Hepatocyte (in vitro differentiated cells): ENCODE measurements around the gene PRPS1. TPM values are rescaled to one million over a fixed set of nuclear protein-coding genes. Genes with fewer than 3 reads are reported as not detected.
"Not testable (repeated sequence)": the region's sequence is repeated elsewhere in the genome, so short reads cannot be mapped to it uniquely, and the experiment has no call there.

Experiments
- DNase-seq: peaks from one replicate; pipeline ENCODE4 v3.0.0-alpha.2; 2016; ENCODE audit warnings: low spot score
- H2AFZ ChIP-seq: fragments of 200-600 bp; sonication (generic); 2 replicates; pipeline ENCODE4 v1.6.0; 2016; ENCODE audit warnings: antibody characterized with exemption, mild to moderate bottlenecking
- H3K27ac ChIP-seq: fragments of 200-600 bp; sonication (generic); 2 replicates; pipeline ENCODE4 v1.5.1; 2016; ENCODE audit warnings: mild to moderate bottlenecking
- H3K27me3 ChIP-seq: fragments of 200-600 bp; sonication (generic); 2 replicates; pipeline ENCODE4 v1.6.1; 2016
- H3K36me3 ChIP-seq: fragments of 200-600 bp; sonication (generic); replicated peaks from 2 replicates; pipeline ENCODE4 v1.5.1; 2016; ENCODE audit warnings: low read depth; ENCODE audit not compliant: insufficient read depth
- H3K4me1 ChIP-seq: fragments of 200-600 bp; sonication (generic); 2 replicates; pipeline ENCODE4 v1.5.1; 2016; ENCODE audit warnings: mild to moderate bottlenecking, moderate library complexity; ENCODE audit not compliant: insufficient read depth
- H3K4me2 ChIP-seq: fragments of 200-600 bp; sonication (generic); 2 replicates; pipeline ENCODE4 v1.6.0; 2016
- H3K4me3 ChIP-seq: fragments of 200-600 bp; sonication (generic); 2 replicates; pipeline ENCODE4 v1.5.1; 2016; ENCODE audit warnings: mild to moderate bottlenecking
- H3K79me2 ChIP-seq: fragments of 200-600 bp; sonication (generic); 2 replicates; pipeline ENCODE4 v1.6.0; 2017; ENCODE audit warnings: mild to moderate bottlenecking
- H3K9me2 ChIP-seq: fragments of 200-600 bp; sonication (generic); replicated peaks from 2 replicates; pipeline ENCODE4 v1.6.0; 2017; ENCODE audit warnings: mild to moderate bottlenecking; ENCODE audit not compliant: insufficient read depth
- H3K9me3 ChIP-seq: fragments of 200-600 bp; sonication (generic); 2 replicates; pipeline ENCODE4 v1.5.1; 2016; ENCODE audit warnings: low read depth, mild to moderate bottlenecking
- H4K20me1 ChIP-seq: fragments of 200-600 bp; sonication (generic); 2 replicates; pipeline ENCODE4 v1.6.0; 2016; ENCODE audit warnings: mild to moderate bottlenecking; ENCODE audit not compliant: insufficient read depth, poor library complexity, severe bottlenecking
- EZH2 ChIP-seq: fragments of 200-600 bp; sonication (generic); IDR thresholded peaks from 2 replicates; pipeline ENCODE4 v1.6.1; 2016; ENCODE audit warnings: antibody characterized with exemption, mild to moderate bottlenecking, borderline replicate concordance
- EZH2phosphoT487 ChIP-seq: fragments of 200-600 bp; sonication (generic); IDR thresholded peaks from one replicate; pipeline ENCODE4 v1.6.1; 2018; ENCODE audit warnings: antibody characterized with exemption, mild to moderate bottlenecking, low read depth, moderate library complexity; ENCODE audit not compliant: unreplicated experiment, severe bottlenecking
- WGBS: methylation state at CpG from one replicate; pipeline ENCODE4 v1.1.6; 2016; ENCODE audit warnings: low lambda C conversion rate; ENCODE audit errors: missing lambda C conversion rate; 5-methylcytosine and 5-hydroxymethylcytosine counted together
- polyA plus RNA-seq: library from polyadenylated mRNA; unstranded; fragments of >200 nt; fragmentation: Nextera tagmentation; extraction: Ambion mirVana; gene quantifications from 2 replicates; pipeline ENCODE4 v1.2.1, GENCODE V29; 2016
- total RNA-seq: library from RNA; depleted of rRNA; stranded (reverse); fragments of >200 nt; gene quantifications from 2 replicates; pipeline ENCODE4 v1.2.3, GENCODE V29; 2014
- TF ChIP-seq, protein P1 (sequence below): fragments of 200-600 bp; sonication (generic); IDR thresholded peaks from 2 replicates; pipeline ENCODE4 v1.5.1; 2016; ENCODE audit warnings: antibody characterized with exemption, mild to moderate bottlenecking; ENCODE audit not compliant: poor library complexity

PRPS1 gene
- total and polyA plus RNA-seq, 2 experiments from 2014 or later: 41.1 to 59.2 TPM

DNA sequence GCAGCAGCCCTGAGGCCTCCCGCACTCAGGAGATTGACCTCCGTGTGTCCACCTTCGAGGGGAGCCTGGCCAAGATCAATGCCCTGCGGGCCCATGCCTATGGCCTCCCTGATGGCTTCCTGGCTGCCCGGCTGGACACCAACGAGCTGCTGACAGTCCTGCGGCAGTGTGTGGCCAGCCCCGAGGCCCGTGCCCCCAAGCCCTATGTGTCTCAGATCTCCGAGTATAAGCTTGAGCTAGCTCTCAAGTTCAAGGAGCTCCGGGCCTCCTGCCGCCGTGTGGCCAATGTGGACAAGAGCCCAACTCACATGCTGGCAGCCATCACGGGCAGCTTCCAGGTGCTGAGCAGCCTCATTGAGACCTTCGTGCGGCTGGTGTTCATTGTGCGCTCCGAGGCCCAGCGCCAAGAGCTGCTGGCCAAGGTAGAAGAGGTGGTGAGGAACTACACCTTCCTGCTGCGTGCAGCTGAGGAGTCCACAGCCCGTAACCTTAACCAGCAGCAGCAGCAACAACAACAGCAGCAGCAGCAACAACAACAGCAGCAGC lies 25.5 kb upstream of the PRPS1 start:
- Histone ChIP-seq H3K4me1 (no peaks in the 10 kb centered on the region), H2AFZ (no peak overlapping the region), H3K9me3 (no peaks in the 10 kb centered on the region), H3K4me3 (no peak overlapping the region), H3K27me3 (no peaks in the 10 kb centered on the region), H3K27ac (no peak overlapping the region), H3K4me2 (no peak overlapping the region), H3K36me3 (no peaks in the 10 kb centered on the region), H3K79me2 (no peaks in the 10 kb centered on the region), H4K20me1 (no peaks in the 10 kb centered on the region), H3K9me2 (no peaks in the 10 kb centered on the region)
- DNase-seq: no peak
- TF ChIP-seq EZH2phosphoT487 (no peak), EZH2 (no peak)
- TF ChIP-seq, protein P1, sequence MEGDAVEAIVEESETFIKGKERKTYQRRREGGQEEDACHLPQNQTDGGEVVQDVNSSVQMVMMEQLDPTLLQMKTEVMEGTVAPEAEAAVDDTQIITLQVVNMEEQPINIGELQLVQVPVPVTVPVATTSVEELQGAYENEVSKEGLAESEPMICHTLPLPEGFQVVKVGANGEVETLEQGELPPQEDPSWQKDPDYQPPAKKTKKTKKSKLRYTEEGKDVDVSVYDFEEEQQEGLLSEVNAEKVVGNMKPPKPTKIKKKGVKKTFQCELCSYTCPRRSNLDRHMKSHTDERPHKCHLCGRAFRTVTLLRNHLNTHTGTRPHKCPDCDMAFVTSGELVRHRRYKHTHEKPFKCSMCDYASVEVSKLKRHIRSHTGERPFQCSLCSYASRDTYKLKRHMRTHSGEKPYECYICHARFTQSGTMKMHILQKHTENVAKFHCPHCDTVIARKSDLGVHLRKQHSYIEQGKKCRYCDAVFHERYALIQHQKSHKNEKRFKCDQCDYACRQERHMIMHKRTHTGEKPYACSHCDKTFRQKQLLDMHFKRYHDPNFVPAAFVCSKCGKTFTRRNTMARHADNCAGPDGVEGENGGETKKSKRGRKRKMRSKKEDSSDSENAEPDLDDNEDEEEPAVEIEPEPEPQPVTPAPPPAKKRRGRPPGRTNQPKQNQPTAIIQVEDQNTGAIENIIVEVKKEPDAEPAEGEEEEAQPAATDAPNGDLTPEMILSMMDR: no peak
- 90% methylated on average over 19 of the region's 21 CpGs for WGBS

DNA sequence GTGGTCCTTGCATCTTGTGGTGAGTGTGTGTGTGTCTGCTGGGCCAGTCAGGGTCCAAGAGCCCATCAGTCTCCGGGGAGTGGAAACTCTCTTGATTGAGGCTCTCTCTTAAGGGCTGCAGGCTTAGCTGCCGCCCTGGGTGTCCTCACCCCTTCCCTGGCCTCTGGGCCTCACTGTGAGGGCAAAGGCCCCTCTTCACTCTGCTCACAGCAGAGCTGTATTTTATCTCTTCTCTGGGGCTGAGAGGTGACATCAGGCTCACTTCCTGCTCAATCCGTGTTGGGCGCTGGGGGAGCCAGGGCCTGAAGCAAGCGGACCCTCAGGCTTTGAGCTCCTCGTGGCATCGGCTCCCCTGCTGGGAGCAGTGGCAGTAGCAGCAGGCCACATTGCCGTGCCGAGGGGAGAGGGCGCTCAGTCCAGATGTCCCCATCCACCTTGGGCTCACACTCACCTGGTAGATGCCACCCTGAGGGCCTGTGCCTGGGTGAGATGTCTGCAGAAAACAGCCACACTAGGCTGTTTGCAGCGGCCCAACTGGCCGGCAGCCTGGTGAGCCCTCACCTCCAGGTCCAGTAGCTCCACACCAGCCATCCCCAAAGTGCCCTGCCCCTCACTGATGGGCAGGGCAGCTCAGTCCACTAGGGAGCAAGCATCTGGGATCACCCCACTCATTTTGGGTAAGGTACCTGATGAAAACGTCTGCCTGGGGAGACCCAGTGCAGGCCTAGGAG lies 24.7 kb upstream of the PRPS1 start:
- DNase-seq: peak; percentile 53

DNA sequence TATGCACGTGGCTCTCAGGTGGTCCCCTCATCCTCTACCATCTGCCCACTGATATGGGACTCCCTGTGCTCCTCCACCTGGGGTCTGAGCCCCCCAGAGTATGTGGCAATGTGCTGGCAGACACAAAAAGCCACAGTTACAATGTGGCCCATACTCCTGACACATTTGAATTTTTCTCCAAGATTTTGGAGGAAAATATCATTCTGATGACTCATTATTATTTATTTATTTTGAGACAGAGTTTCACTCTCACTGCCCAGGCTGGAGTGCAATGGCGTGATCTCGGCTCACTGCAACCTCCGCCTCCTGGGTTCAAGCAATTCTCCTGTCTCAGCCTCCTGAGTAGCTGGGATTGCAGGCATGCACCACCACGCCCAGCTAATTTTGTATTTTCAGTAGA lies 19.2 kb upstream of the PRPS1 start:
- H3K4me3 ChIP-seq, H2AFZ ChIP-seq, DNase-seq, H3K36me3 ChIP-seq, H3K9me3 ChIP-seq, H3K27ac ChIP-seq, H3K79me2 ChIP-seq, H4K20me1 ChIP-seq, H3K4me1 ChIP-seq, H3K4me2 ChIP-seq, H3K27me3 ChIP-seq, H3K9me2 ChIP-seq: not testable (repeated sequence)
- WGBS: 86% methylated on average over 5 of the region's 5 CpGs

More for the DNA sequence above, 24.7 kb upstream of the PRPS1 start:
- no peaks in the 10 kb centered on the region for H3K36me3 ChIP-seq
- H2AFZ ChIP-seq: no peak overlapping the region
- H3K4me1 ChIP-seq: no peaks in the 10 kb centered on the region
- no peak overlapping the region for H3K4me3 ChIP-seq
- H3K27ac ChIP-seq: no peak overlapping the region
- no peaks in the 10 kb centered on the region for H3K9me3 ChIP-seq
- H3K4me2 ChIP-seq: no peak overlapping the region
- TF ChIP-seq, protein P1: no peak
- WGBS: 69% methylated on average over 13 of the region's 13 CpGs
- H3K9me2 ChIP-seq: no peaks in the 10 kb centered on the region
- no peaks in the 10 kb centered on the region for H4K20me1 ChIP-seq
- H3K27me3 ChIP-seq: no peaks in the 10 kb centered on the region
- H3K79me2 ChIP-seq: no peaks in the 10 kb centered on the region

DNA sequence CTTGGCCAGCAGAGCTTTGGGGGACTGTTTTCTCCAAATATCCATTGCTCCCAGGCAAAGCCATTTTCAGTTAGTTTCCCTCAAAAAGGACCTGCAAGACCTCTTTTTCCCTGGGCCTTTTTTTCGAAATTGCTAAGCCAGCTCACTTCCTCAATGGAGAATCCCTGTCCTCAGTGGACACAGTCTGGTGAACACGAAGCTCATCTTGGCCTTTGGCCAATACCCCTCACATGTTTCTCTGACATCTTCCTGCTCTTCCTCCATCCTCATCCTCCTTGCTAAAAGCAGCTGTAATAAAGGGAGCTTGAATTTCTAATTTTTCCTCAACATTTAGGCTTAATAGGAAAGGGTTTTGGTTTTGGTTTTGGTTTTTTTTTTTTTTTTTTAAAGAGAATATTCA lies 17.6 kb upstream of the PRPS1 start:
- Histone ChIP-seq H4K20me1 (no peaks in the 10 kb centered on the region), H3K4me3 (no peak overlapping the region), H2AFZ (no peak overlapping the region), H3K9me2 (no peaks in the 10 kb centered on the region), H3K79me2 (no peaks in the 10 kb centered on the region), H3K4me2 (no peak overlapping the region), H3K36me3 (no peaks in the 10 kb centered on the region), H3K9me3 (no peaks in the 10 kb centered on the region), H3K4me1 (no peaks in the 10 kb centered on the region), H3K27ac (no peak overlapping the region), H3K27me3 (no peaks in the 10 kb centered on the region)
- 67% methylated on average over 2 of the region's 2 CpGs for WGBS
- TF ChIP-seq, protein P1: no peak
- TF ChIP-seq EZH2phosphoT487 (no peak), EZH2 (no peak)
- no peak for DNase-seq
